WERI-Rb-1 (cell line): ENCODE results near the gene CHADL.

ENCODE experiments used
- DNase-seq: peaks from one replicate; pipeline ENCODE4 v3.0.0-alpha.2; 2020
- H3K27ac ChIP-seq: fragments of 250-450 bp; sonication (Bioruptor Pico); 2 replicates; pipeline ENCODE4 v1.5.1; 2020; ENCODE audit warnings: mild to moderate bottlenecking, moderate library complexity
- H3K27me3 ChIP-seq: fragments of 250-450 bp; sonication (Bioruptor Pico); 2 replicates; pipeline ENCODE4 v1.5.1; 2021; ENCODE audit warnings: mild to moderate bottlenecking, low read depth, moderate library complexity; ENCODE audit not compliant: insufficient read depth, severe bottlenecking
- H3K36me3 ChIP-seq: fragments of 250-450 bp; sonication (Bioruptor Pico); 2 replicates; pipeline ENCODE4 v1.5.1; 2020; ENCODE audit warnings: mild to moderate bottlenecking, moderate library complexity
- H3K4me3 ChIP-seq: 2 replicates; pipeline ENCODE4 v1.5.1; 2011; ENCODE audit warnings: low read depth, mild to moderate bottlenecking, control low read depth, low read length
- H3K9me3 ChIP-seq: fragments of 250-450 bp; sonication (Bioruptor Pico); 2 replicates; pipeline ENCODE4 v1.5.1; 2021; ENCODE audit warnings: mild to moderate bottlenecking, moderate library complexity; ENCODE audit not compliant: severe bottlenecking
- TF ChIP-seq, protein P1 (sequence below): IDR thresholded peaks from 2 replicates; pipeline ENCODE4 v1.5.1; 2011; ENCODE audit warnings: low read depth, mild to moderate bottlenecking, control low read depth, inconsistent platforms, low read length

The CHADL gene

DNA sequence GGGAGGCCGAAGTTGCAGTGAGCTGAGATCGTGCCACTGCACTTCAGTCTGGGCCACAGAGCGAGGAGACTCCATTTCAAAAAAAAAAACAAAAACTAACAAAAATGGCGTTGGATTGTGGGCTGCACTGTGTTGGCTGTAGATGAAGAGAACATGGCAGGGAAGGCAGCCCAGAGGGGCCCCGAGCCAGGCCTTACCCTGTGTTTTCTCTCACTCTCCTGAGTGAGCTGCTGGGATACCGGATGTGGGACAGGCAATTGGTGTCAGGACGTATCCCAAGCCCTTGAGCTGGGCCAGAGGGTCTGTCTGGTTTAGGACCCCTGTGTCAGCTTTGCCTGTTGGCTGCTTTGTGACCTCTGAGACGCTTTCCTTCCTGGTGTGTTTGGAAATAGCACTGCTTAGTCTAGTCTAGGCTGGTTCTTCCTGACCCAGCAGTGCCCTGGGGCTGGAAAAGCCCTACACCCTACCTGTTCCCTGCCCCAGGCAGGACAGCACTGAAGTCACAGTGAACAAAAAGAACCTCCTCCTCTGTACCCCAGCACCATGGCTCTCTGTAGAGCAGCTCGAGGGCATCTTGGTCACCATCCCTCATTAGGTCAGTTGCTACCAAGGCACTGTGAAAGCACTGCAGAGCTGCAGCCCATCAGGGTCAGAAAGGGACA is 17.8 kb downstream of the CHADL start:
- TF ChIP-seq, protein P1, sequence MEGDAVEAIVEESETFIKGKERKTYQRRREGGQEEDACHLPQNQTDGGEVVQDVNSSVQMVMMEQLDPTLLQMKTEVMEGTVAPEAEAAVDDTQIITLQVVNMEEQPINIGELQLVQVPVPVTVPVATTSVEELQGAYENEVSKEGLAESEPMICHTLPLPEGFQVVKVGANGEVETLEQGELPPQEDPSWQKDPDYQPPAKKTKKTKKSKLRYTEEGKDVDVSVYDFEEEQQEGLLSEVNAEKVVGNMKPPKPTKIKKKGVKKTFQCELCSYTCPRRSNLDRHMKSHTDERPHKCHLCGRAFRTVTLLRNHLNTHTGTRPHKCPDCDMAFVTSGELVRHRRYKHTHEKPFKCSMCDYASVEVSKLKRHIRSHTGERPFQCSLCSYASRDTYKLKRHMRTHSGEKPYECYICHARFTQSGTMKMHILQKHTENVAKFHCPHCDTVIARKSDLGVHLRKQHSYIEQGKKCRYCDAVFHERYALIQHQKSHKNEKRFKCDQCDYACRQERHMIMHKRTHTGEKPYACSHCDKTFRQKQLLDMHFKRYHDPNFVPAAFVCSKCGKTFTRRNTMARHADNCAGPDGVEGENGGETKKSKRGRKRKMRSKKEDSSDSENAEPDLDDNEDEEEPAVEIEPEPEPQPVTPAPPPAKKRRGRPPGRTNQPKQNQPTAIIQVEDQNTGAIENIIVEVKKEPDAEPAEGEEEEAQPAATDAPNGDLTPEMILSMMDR, result no peak
- no peaks in the 10 kb centered on the region for H3K9me3 ChIP-seq
- DNase-seq, result no peak
- H3K27me3 ChIP-seq, result no peaks in the 10 kb centered on the region
- no peak overlapping the region for H3K27ac ChIP-seq
- no peak overlapping the region for H3K4me3 ChIP-seq
- peaks cover 69% of the 10 kb centered on the region for H3K36me3 ChIP-seq

DNA sequence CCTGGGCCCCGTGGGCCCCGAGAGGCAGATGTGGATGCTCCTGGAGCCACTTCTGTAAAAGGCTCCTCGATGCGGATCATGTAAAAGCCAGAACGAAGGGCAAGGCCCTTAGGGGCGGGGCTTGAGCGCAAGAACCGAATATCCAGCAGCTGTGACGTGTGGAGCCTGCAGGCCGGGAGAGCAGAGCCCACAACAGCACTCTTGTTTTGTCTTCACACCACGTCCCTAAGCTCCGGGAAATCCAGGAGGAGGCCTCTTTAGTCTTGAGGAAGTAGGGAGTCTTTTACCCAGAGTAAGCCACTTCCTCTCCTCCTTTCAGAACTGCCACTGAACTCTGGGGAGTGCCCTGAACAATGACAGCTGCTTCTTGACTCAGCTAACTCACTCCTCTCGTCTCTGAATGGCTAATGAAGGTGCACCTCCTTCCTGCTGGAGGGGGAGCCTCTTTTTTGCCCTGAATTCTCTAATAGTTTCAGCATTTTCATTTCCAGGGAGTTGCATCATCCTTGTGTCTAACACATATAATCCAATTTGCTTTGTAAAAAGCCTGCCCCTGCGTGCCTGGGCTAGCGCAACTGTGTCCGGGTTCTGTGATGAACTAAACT is 23.1 kb downstream of the CHADL start:
- Histone ChIP-seq H3K36me3 (peaks cover 64% of the 10 kb centered on the region), H3K27me3 (no peaks in the 10 kb centered on the region), H3K4me3 (no peak overlapping the region), H3K9me3 (peaks cover 15% of the 10 kb centered on the region), H3K27ac (peak overlapping the region; percentile 40)
- DNase-seq, result peak; percentile 61
- TF ChIP-seq, protein P1, result no peak

DNA sequence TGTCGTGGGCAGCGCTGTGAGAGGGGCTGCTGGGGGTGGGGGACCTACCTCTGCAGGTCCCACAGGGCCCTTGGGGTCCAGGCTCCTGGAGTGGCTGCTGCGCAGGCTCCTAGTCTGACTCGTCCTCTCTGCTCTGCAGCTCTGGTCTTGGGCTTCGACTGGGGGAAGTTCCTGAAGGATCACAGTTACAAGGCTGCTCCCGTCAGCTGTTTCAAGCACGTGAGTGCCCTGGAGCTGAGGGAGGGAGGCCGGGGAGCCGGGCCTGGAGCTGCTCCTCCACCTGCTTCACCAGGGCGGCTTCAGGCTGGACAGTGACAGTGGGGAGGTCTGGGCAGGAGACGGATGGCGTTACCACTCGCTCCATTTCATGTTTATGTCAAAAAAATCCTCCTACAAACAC is 23.7 kb downstream of the CHADL start:
- Histone ChIP-seq H3K36me3 (peaks cover 65% of the 10 kb centered on the region), H3K9me3 (peaks cover 15% of the 10 kb centered on the region), H3K27me3 (no peaks in the 10 kb centered on the region), H3K4me3 (no peak overlapping the region), H3K27ac (peak overlapping the region; percentile 40; the same call in 1 of the 2 replicates)
- no peak for DNase-seq
- TF ChIP-seq, protein P1, result no peak

DNA sequence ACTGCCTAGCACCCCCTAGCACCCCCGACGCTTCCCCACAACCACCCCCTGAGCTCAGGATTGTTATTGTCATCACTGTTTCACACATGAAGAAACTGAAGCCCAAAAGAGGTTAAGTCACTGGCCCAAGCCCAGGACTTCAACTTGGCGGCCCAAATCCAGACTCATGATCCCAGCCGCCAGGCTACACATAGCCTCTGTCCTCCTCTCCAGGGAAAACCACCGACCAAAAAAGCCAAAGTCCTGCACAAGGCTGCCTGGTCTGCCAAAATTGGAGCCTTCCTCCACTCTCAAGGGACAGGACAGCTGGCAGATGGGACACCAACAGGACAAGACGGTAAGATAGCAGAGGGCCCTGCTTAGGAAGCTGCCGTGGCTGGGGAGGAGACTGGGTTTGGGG is 24.8 kb downstream of the CHADL start:
- H3K4me3 ChIP-seq, result no peak overlapping the region
- TF ChIP-seq, protein P1, result no peak
- peaks cover 15% of the 10 kb centered on the region for H3K9me3 ChIP-seq
- no peak overlapping the region for H3K27ac ChIP-seq
- peaks cover 55% of the 10 kb centered on the region for H3K36me3 ChIP-seq
- DNase-seq, result no peak
- H3K27me3 ChIP-seq, result no peaks in the 10 kb centered on the region

DNA sequence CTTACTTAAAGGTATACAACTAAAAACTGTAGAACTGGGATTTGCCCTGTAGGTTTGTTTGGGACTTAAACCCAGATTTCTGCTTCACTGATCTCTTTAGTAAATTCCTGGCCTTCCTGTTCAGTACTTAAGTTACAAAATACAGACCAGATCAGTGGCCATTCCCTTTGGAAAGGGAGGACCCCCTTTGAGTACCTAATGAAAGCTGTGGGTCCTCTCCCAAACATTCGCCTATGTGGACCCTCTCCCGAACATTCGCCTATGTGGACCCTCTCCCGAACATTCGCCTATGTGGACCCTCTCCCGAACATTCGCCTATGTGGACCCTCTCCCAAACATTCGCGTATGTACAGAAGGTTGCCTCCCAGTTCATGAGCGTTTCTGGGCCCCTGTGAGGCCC is 25.3 kb downstream of the CHADL start:
- no peak overlapping the region for H3K4me3 ChIP-seq
- no peak overlapping the region for H3K27ac ChIP-seq
- peaks cover 56% of the 10 kb centered on the region for H3K36me3 ChIP-seq
- DNase-seq, result no peak
- TF ChIP-seq, protein P1, result no peak
- peaks cover 15% of the 10 kb centered on the region for H3K9me3 ChIP-seq
- H3K27me3 ChIP-seq, result no peaks in the 10 kb centered on the region

DNA sequence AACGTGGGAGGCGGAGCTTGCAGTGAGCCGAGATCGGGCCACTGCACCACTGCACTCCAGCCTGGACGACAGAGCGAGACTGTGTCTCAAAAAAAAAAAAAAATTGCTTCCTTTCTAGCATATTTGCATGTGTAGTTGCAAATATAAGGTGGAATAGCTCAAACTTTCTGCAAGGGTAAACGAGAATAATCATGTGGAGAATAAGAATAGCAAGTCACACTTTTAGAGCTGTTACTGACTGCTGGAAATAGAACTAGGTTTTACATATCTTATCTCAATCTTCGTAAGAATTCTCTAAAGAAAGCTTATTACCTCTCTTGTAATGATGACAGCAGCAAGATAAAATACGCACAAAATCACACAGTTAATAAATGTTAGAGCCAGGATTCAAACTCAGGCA is 34.0 kb downstream of the CHADL start:
- Histone ChIP-seq H3K4me3 (no peak overlapping the region), H3K9me3 (no peaks in the 10 kb centered on the region), H3K27me3 (no peaks in the 10 kb centered on the region), H3K36me3 (peaks cover 21% of the 10 kb centered on the region), H3K27ac (no peak overlapping the region)
- no peak for DNase-seq
- TF ChIP-seq, protein P1, result no peak
